Activated CD8-positive, alpha-beta memory T cell treated with anti-CD3 and anti-CD28 coated beads, Interleukin-2, amount 50 U/mL, for 1 hour (primary cell): ENCODE measurements around the gene EIF4G2.
A peak's percentile ranks its signal among the peaks of the same experiment; 100 is the strongest.

Experiments used
- DNase-seq: peaks from one replicate; pipeline ENCODE4 v3.0.0-alpha.2; 2020; ENCODE audit errors: extremely low read depth

Gene EIF4G2

DNA sequence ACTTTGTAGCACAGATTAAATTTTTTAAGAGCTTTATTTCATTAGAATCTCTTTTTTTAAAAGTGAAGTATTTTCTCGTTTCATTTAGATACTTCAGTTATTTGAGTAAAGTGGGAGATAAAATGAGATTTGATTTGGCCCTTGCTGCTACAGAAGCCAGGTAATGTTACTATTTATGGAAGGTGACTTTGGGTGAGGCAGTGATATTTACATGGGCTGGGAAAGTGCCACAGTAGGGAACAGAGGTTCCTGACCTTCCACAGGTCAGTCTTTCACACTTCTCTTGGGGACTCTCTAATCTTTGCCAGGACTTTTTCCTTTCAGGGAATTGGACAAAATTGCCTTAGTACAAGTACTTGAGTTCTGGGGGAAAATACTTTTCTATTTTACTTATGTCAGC lies 37.3 kb downstream of the EIF4G2 start:
- DNase-seq = no peak

GRCh38 chr11:10770626-10771254 lies 38.0 kb downstream of the EIF4G2 start:
- no peak for DNase-seq

- no peak for DNase-seq
Observed at GRCh38 chr11:10764412-10764811, 44.3 kb downstream of the EIF4G2 start.

GRCh38 chr11:10763766-10764165 lies 45.0 kb downstream of the EIF4G2 start:
- no peak for DNase-seq

DNA sequence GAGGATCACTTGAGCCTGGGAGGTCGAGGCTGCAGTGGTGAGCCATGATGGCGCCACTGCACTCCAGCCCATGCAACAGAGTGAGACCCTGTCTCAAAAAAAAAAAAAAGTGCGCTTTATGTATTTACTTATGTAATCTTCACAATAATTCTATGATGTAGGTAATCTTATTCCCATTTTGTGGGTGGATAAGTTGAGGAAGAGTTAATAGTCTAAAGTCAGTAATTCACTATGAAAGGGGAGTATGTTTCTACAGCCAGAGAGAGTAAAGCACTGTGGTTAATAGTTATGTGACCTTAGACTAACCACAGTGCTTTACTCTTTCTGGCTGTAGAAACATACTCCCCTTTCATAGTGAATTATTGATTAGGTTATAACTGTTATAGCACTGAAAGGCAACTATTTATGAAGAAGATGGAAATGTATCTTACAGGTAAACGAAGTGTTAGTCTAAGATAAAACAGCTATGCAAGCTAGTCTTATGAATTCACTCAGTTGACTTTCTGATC lies 45.8 kb downstream of the EIF4G2 start:
- no peak for DNase-seq

- DNase-seq = no peak
Observed at GRCh38 chr11:10762185-10762584, 46.5 kb downstream of the EIF4G2 start.

GRCh38 chr11:10761085-10761698 lies 47.5 kb downstream of the EIF4G2 start:
- no peak for DNase-seq

- no peak for DNase-seq
Observed at GRCh38 chr11:10758957-10759356, 49.8 kb downstream of the EIF4G2 start.

DNA sequence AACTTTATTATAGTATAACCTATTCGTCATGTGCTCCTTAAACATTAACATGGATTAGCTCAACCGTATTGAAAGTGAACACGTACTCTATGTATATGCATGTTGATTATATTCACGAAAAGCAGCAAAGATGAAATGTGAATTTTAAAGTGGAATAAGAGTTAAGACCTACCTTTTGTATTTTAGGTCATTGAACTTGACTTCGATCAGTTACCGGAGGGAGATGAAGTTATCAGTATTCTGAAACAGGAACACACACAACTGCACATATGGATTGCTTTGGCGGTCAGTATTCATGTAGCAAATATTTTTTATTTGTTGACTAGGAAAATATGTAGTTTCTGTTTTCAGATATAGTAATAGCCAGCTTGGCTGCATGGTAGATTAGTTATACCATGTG lies 56.2 kb downstream of the EIF4G2 start:
- no peak for DNase-seq

GRCh38 chr11:10752061-10752460 lies 56.7 kb downstream of the EIF4G2 start:
- DNase-seq = no peak

DNA sequence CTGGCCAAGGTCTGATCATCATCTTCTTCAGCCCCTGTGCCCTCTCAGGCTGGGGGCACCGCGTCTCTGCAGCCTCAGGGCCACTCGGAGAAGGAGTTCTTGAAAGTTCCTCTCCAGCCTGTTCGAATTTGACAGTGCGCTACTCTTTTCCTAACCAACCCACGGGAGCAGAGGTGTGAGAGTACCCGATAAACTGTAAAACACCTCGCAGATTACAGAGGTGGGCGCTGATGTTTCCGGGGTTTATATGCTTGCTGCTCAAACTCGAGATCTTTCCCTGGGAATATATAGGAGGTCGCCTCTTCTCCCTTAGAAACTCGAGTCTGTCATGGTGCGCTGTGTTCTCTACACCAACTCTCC lies 57.2 kb downstream of the EIF4G2 start:
- DNase-seq = no peak

- DNase-seq = peak; percentile 62
Observed at GRCh38 chr11:10750838-10751580, 57.7 kb downstream of the EIF4G2 start, which contains the start of gene CTR9. TSS of gene CTR9 (plus strand) at chr11:10751246. CDS start at chr11:10751413, 167 bp downstream.

DNA sequence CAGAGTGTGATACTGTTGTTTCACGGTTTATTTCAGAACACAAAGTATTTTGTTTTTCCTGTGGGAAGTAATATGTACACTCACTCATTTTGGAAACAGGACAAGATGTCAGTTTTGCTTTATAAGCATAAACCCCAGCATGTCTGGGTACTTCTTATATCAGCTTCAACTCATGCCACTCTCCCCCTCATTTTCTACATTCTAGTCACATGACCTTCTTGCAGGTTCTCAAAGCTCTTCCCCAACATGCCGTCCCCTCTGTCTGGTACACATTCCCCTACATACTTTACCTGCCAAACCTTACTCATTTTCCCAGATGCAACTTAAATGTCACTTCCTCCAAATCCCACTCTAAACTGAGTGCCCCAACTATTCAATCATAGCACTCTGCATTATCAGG lies 59.2 kb downstream of the EIF4G2 start:
- no peak for DNase-seq

- no peak for DNase-seq
Observed at GRCh38 chr11:10747733-10748132, 61.0 kb downstream of the EIF4G2 start.
